ENCODE data around the gene EXOC4.

The EXOC4 gene

GRCh38 chr7:134009314-134010110, 756.6 kb downstream of the EXOC4 start:
- no peak overlapping the region for H3K27ac ChIP-seq
- TF ChIP-seq CTCF (conservative IDR thresholded peaks at IDR 0.05) (no peak), ZFX (IDR thresholded peaks at IDR 0.05) (no peak)

GRCh38 chr7:134013249-134013648, 760.4 kb downstream of the EXOC4 start:
- no peak for TF ChIP-seq CTCF (conservative IDR thresholded peaks at IDR 0.05)
- TF ChIP-seq ZFX (IDR thresholded peaks at IDR 0.05): no peak
- no peak overlapping the region for H3K27ac ChIP-seq

- no peak overlapping the region for H3K27ac ChIP-seq
- TF ChIP-seq CTCF (conservative IDR thresholded peaks at IDR 0.05): no peak
- no peak for TF ChIP-seq ZFX (IDR thresholded peaks at IDR 0.05)
Observed at GRCh38 chr7:134014935-134015334, 762.1 kb downstream of the EXOC4 start.

GRCh38 chr7:134016223-134016941, 763.5 kb downstream of the EXOC4 start:
- no peak overlapping the region for H3K27ac ChIP-seq
- TF ChIP-seq ZFX (IDR thresholded peaks at IDR 0.05) (no peak), CTCF (conservative IDR thresholded peaks at IDR 0.05) (peak; percentile 97)

- H3K27ac ChIP-seq: no peak overlapping the region
- no peak for TF ChIP-seq ZFX (IDR thresholded peaks at IDR 0.05)
- peak; percentile 69 for TF ChIP-seq CTCF (conservative IDR thresholded peaks at IDR 0.05)
Observed at GRCh38 chr7:134016942-134017303, 764.0 kb downstream of the EXOC4 start.

- H3K27ac ChIP-seq: no peak overlapping the region
- TF ChIP-seq CTCF (conservative IDR thresholded peaks at IDR 0.05) (no peak), ZFX (IDR thresholded peaks at IDR 0.05) (no peak)
Observed at GRCh38 chr7:134018306-134018705, 765.4 kb downstream of the EXOC4 start.

GRCh38 chr7:134019251-134019650, 766.4 kb downstream of the EXOC4 start:
- no peak overlapping the region for H3K27ac ChIP-seq

More at GRCh38 chr7:134019251-134019650, 766.4 kb downstream of the EXOC4 start:
- no peak for TF ChIP-seq ZFX (IDR thresholded peaks at IDR 0.05)
- no peak for TF ChIP-seq CTCF (conservative IDR thresholded peaks at IDR 0.05)
